Keratinocyte (primary cell): ENCODE results near the gene FBXO30.

Experiments used
- CTCF ChIP-seq, 3 experiments: IDR thresholded peaks in 1 of 3; conservative IDR thresholded peaks in 1 of 3; optimal IDR thresholded peaks in 1 of 3; 2 replicates in 2 of 3; 3 replicates in 1 of 3; pipeline versions ENCODE3 to v1.5.1; 2011; ENCODE audit warnings: low read length in 3 of 3, mild to moderate bottlenecking in 3 of 3, moderate library complexity in 2 of 3, control low read depth in 1 of 3, inconsistent platforms in 1 of 3; ENCODE audit not compliant: insufficient read depth in 2 of 3; ENCODE audit errors: extremely low read depth in 1 of 3
- EZH2 ChIP-seq: IDR thresholded peaks from one replicate; pipeline ENCODE4 v1.6.1; 2012; ENCODE audit warnings: inconsistent platforms, mild to moderate bottlenecking, low read length, moderate library complexity

- TF ChIP-seq CTCF (optimal IDR thresholded peaks at IDR 0.05 in 1 of 3, IDR thresholded peaks at IDR 0.05 in 1 of 3, conservative IDR thresholded peaks at IDR 0.05 in 1 of 3; ENCODE audit: extremely low read depth in 1 of 3, insufficient read depth in 2 of 3, low read length in 3 of 3) (no peak), EZH2 (no peak)
These were observed 9.7 kb upstream of the FBXO30 start for GRCh38 chr6:145824344-145824743.
